Activated naive CD4-positive, alpha-beta T cell (primary cell): ENCODE data around the gene PDPN.

Experiments
- DNase-seq, 4 experiments: peaks; one replicate each; lab custom pipeline; 2025; lab: John Stamatoyannopoulos, UW

PDPN gene

DNA sequence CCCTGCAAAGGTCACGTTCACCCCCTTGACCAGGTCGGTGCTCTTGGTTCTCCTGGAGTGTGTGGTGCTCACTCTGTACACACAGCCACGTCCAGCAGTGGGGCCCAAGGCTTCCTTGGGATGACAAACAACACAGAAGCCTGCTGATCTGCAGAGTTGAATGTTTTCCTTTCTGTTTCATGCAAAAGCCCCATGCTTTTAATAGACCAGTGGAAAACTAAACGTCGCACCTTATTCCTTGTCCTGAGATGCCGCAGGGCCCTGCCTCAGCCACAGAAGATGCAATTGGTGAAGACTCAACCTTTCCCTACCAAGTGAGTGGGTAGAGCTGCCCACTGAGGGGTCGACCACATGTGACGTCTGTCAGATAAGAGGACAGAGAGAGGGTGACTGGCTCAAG is 5.8 kb upstream of the PDPN start:
- no peak for DNase-seq

DNA sequence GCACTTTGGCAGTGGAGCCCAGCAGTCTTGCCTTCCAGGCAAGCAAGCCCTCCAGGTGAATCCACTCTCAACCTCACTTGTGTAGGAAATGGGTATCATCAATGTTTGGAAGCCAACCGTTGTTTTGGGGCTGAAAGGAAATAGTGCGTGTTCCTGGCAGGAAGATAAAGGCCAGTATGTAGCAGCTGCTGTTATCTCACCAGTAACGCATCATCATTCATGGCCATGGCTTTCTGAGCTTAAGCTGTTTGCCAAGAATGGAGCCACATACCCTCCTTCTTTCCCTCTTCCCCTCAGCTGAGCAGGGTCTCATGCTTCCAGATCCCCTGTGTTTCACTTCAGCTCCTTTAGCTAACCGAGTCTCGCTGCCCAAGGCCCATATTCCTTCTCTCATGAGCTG is 2.2 kb upstream of the PDPN start:
- no peak for DNase-seq

DNA sequence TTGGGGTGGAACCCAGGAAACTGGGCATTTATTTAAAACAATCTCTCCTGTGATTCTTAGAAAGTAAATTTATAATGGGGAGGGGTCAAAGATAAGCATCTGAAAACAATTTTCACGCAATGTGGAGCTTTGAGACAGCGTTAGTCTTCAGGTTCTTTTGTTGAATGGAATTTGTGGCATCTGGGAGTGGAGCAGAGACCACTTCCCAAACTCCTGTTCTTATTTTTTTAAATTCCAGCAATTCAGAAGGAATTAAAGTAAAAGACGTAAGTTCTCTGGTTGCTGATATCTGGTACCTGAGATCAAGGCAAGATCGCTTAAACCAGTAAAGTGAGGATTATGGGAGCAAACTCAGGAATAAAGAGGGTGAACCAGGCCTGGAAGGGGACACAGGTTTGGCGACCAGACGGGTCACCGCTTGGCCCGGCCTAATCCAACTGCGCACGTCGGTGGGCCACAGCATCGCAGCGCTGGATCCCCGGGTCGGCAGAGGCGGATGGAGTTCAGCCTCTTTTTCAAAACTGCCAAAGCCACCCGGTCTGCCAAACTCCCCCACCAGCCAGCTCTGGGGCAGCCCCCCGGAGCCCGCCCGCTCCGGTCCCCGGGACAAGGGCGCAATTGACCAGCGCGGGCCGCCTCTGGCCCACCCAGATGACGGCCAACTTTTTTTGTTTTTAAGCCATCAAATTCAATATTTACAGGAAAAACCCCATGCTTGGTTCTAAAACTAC is 754 bp upstream of the PDPN start:
- no peak for DNase-seq

DNA sequence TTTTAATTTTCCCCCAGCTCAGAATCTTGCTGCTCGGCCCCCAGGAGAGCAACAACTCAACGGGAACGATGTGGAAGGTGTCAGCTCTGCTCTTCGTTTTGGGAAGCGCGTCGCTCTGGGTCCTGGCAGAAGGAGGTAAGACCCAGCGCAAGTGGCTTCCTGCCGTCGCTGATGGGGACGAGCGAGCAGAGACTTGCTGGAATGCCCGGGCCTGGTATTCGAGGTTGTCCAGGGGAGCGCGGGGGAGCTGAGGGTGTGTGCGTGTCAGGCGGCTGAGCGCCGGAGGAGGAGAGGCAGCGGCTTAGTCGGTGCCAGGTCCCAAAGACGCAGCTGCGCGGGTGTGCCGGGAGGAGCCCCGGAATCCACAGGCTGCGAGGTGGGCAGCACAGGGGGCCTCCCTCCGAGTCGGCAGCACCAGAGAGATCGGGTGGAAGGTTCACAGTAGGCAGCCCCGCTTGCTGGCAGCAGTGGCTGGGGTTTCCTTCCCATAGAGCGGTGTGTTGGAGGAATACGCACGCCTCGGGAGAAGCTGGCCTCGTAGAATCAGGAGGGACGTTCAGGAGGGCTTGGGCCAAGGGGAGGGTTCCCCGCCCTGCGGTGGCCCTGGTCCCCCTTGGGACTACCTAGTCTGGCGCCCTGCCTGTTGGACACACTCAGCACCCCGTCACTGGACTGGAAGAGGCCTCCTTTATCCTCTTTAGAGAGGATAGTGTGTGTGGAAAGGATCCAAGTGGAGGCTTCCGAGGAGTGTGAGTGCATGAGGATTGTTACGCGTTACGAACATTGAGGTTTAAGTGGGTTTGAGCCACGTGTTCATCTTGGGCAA is 547 bp downstream of the PDPN start:
- DNase-seq: no peak

DNA sequence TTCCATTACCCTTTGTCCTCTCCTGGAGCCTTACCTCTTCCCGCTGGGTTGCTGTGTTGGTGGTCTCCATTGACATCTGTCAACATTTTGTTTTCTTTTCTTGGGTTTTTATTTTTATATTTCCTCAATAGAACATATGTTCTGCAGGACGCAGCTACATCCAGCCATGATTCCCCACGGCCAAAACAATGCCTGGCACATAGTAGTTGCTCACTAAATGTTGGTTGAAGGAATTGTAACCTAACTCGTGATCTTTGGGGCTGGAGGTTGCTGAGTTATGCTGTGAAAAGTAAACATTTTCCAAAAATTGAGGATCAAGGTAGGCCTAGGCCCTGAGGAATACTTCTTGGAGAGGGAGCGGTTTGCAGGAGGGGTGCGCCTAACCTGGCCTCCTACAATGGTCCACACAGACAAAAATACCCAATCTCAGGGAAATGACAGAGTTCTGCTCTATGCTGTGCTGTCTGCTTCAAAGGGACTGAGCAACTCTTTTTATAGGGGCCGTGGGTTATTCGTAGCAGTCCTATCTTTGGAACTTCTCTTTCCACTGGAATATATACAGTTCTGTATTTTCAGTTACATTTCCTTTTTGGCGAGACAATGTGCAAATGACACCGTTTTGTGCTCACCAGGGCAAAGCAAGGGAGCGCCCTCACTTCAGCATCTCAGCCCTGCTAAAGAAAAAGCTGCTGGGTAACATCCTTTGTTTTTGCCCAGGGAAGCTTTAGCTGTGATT is 1.4 kb downstream of the PDPN start:
- no peak for DNase-seq

DNA sequence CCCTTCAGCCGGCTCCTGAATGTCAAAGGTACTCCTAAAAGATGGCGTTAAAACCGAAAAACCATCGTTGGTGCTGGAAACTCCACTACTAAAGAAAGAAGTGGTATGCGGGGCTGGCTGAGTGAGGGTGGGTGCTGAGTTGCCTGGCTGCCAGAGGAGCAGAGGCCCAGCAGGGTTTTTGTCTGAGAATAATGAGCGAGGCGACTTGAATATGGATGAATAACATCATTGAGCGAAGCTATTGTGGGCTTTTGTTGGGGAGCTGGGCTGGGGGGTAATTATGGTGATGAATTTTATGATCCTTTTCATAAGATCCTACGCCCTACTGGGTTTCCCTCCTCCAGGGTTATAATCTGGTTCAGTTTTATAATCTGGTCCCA is 2.0 kb downstream of the PDPN start:
- no peak for DNase-seq

DNA sequence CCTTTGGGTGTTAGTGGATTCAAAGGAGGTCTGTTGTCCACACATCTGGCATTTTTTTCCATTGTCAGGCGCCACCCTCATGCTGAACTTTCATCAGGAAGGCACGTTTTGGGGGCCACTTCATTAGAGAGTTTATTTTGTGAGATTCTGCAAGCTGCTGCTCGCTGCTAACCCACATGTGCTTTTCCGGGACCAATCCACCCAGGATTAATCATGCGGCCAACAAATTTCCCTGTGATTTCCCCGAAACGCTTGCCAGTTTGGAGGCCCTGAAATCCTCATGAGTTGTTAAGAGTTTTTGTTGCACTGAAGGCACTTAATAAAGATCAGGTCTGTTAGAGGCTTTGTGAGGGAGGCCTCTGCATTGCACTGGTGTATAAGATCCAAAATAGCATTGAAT is 2.4 kb downstream of the PDPN start:
- DNase-seq: no peak

DNA sequence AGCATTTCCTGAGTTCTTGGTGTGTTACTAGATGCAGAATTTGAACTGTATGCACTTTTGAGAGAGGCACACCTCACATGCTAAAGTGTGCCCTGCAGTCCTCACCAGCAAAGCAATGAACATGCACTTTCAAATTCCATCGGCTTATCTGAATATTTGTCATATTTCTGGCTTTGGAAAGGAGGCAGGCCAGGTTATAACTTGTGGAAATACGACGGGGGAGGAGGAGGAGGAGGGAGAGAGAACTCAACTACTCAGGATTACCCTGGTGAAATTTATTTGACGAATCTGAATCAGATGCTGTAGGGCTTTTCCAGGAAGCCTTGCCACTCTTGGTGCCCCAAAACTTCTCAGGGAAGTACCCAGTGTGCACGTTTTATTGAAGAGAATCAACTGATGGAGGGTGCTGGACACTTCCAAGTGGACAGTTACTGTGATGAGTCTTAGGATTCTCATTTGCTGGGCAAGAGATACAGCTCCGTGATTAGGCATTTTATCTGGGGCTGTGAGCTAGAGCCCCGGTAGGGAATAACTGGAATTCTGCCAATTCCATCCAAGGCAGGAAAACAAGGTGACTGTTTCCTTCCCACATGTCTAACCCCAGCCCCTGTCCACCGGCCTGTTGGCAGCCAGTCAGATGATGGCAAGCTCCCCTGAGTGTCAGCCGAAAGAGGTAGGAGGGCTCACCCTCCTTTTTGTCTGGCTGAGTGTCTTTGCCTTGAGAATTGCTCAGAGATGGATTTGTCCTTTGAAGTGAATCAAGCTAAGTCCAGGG is 3.8 kb downstream of the PDPN start:
- no peak for DNase-seq

DNA sequence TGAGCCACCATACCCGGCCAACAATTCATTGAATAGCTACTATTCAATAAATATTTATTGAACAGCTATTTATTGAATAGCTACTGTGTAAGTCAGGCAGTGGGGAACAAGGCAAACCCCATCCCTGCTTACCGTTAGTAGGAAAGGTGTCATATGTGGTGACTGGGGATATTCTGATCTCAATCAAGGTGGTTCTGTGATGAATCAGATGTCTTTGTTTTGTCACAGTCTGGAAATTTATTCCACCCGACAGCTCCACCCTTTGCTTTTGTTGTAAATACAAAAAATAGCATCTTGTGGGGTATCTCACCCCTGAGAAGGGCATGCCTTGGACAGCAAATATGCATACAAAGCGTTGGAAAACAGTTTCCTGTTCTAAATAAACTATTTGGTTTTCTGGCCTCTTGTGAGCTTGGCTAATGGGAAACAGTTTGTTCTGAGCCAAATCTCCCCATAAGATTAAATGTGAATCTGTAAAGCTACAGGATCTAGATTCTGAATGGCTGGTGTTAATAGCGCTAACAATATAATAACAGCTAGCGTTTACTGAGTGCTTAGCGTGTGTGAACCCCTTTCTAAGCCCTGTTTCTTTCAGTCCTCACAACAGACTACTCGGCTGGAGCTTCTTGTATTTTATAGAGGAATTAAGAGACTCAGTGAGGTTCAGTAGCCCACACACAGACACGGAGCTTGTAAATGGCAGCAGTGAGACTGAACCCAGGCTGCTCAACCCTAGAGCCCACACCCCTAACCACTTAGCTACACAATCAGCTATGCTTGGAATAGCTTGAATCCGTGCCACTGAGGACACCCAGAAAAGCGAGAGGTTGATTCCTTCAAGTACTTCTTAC is 5.5 kb downstream of the PDPN start:
- DNase-seq: no peak

DNA sequence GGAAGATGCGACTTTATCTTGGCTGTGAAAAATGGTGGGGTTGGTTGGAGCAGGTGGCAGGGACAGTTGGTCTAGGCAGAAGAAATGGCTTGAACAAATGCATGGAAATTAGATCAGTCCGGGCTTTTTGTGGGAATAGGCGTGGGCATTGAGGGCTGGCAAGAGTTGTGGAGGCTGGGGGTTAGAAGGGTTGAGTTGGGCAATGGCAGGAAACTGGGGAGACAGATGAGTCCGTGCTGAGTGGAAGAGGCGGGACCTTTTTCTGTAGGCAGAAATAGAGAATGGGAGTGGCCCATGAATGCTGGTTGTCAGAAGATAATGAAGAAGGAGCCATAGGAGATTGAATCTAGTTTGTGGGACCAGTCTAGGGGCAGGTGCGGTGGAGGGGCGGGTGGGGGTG is 6.9 kb downstream of the PDPN start:
- no peak for DNase-seq

DNA sequence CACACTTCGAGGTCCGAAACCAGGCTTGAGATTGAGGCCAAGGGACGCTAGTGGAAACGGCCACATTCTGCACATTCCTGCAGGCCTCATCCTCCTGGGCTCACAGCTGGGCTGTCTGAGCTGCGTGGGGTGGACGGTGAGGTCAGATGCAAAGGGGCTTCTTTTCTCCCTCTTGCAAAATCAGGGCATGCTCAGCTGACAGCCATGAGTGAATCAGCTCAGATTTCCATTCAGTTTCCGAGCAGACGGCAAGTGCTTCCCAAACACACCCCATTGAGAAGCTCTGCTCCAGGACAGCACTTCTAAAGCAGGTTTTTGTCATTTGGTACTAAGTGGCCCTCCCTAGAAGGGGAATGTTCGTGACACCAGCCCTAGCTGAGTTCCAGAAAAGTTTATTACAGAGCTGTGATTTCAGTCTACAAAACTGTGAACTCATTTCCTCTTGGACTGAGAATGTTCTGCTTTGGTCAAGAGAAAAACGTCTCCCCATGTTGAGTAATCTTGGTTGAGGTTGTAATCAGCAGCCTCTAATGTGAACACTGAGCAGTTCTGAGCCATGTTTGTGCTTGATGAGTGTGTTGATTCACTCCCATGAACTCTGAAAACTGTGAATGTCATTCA is 10.0 kb downstream of the PDPN start:
- DNase-seq: no peak

DNA sequence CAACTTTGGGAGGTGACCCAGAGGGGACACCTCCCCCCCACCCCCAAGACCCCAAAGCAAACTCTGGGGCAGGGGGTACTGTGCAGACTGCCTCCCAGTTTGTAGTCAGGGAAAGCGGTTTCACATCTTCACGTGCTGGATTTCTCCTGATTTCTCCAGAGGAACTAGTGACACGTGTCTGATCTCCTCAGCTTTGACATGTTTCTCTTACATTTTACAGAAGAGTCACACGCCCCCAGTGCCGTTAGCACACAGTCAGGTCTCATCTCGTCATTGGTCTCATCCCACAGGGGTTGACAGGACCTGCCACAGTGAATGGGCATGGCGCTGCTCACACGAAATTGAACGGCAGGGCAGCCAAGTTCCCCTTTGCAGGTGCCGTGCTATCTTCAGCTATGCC is 11.8 kb downstream of the PDPN start:
- no peak for DNase-seq

DNA sequence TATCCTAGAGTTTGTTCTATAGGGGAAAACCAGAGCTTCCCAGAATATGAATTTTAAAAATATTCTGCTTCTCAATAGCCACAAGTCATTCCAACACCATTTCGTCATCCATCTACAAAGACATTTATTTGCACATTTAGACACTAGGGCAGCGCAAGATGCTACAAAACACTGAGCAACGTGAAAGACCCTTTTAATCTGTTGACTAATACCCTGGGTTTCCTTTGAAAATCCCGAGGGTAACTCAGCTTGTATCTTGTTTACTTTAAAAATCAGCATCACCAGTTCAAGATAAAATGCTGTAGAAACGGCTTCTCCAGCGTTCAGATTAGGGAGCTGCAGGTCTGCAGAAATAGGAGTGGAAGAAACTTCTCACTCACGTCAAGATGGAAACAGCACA is 13.5 kb downstream of the PDPN start:
- no peak for DNase-seq

DNA sequence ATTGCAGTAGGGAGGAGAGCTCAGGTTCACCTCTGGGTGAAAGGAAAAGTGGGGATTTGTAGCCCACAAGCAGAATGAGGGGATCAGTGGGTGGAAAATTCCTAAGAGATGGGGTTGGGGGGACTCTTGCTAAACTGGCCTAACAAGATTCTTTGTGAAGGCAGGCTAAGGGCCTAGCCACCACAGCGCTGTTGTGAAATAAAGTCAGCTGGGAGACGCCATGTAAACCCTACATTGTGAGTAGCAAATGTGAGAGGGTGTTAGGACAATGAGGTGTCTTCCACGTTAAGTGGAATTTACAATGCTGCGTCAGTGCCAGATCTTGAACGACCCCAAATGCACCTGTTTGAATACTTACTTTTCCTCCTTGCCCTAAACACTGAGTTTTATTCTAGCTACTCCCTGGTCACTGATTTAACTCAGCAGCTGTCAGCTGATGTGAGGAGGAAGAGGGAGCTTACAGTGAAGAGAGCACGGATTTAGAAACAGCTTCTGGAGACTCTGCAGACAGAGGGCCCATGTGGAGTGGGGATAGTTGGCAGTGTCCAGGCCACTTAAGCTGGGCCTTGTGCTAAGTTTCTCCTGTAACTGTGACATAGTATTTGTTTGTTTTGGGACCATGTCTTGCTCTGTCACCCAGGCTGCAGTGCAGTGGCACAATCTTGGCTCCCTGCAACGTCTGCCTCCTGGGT is 17.3 kb downstream of the PDPN start:
- DNase-seq: no peak

DNA sequence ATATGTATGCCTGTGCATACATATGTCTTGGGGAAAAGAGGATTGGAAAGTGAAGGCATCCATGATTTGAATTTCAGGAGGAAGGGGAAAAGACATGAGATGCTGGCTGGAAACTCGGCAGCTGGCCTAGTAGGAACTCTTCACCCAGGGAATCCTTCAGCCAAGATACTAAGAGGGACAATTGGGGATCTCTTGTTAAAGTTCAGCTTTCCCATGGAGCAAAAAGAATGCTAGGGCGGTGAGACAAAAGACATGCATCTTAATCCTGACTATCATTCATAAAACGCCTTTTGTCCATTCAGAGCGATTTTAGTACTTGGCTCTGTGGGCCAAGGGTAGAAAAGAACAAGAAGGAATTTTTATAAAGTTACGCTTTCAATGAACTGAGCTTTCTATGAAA is 20.5 kb downstream of the PDPN start:
- DNase-seq: no peak

DNA sequence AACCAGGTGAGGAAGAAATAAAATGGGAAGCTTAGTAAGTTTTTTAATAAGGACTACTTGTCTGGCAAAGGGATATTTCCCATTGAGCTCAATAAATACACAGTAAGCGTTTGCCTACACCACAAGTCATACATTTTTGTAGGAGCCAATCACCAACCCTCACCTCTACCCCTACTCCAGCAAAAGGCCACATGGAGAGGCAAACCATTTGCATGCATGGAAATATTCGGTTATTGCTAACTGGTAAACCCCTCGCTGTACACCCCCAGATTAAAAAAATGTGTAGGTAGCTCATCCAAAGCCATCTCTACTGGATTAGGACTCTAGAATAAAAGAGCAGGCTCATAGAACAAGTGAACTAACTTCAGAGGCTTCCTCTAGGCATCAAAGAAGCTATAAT is 21.1 kb downstream of the PDPN start:
- DNase-seq: no peak

DNA sequence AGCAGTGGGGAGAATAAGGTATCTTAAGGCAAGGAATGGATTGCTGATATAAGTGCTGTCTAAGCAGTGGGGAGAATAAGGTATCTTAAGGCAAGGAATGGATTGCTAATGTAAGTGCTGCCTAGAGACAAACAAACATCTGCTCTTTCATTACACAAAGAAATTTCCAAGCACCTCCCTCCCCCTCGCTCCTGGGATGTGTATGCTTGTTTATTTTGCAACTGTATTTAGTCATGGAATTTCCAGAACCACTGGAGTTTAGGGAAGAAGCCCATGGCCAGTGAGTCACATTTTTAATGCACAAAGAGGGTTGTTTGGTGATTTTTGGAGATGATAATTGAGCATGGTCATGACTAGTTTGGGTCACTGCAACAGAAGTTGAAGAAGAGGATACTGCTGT is 21.5 kb downstream of the PDPN start:
- DNase-seq: no peak

DNA sequence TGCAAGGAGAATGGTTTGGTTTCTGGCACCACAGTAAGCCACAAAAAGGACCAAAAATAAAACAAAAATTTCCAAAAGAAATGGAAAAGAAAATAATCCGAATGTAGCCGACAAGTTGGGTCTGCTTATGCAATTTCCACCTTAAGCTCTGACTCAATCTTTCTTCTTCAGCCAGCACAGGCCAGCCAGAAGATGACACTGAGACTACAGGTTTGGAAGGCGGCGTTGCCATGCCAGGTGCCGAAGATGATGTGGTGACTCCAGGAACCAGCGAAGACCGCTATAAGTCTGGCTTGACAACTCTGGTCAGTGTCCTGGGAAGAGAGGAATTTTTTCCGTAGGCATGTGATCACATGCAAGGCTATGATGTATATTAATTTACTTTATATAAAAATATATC is 23.4 kb downstream of the PDPN start:
- no peak for DNase-seq

DNA sequence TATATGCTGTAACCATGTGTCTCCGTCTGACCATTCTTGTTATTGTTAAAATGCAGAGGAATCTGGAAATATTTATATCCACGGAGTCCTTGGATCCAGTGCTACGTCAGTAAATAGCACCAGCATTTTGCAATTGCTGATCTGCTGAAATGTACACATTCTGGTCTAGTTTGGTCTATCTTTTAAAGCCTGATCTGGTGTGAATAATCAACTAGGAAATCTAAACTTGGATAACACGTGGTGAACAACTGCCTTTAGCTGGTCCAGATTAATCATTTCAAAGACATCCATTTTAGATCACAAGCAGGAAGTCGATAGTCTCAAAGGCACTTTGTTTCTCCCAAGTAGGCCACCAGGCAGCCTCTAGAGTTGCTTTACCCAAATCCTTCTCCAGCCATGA is 32.6 kb downstream of the PDPN start:
- no peak for DNase-seq

DNA sequence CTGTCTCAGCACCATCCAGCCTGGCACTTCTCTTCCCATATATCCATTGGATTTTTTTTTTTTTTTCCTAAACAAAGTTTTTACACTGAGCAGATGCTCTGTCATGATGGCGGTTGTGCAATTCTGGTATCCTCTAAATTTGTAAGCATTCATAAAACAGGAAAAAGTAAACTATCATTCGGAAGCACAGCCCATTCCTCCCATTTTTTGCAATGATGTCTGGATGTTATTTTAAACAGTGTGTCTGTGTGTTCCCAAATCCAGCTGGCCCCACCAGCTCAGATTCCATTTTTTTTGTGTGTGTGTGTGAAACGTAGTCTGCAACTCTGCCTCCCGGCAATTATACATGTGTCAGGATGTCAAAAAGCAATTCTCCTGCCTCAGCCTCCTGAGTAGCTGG is 33.5 kb downstream of the PDPN start:
- DNase-seq: no peak
